Kidney capillary endothelial cell (primary cell): Measurements from ENCODE around the gene PGS1.
"Not testable (repeated sequence)": the region's sequence is repeated elsewhere in the genome, so short reads cannot be mapped to it uniquely, and the experiment has no call there.

ENCODE experiments used
- DNase-seq: peaks from one replicate; pipeline ENCODE4 v3.0.0-alpha.2; 2018; ENCODE audit warnings: low spot score

The PGS1 gene

GRCh38 chr17:78378225-78379130 lies at the start of gene PGS1:
TSS of gene PGS1 (plus strand) at chr17:78378649. CDS start at chr17:78378666, 17 bp downstream.
- DNase-seq, result peak; percentile 84

GRCh38 chr17:78329263-78330059 lies 49.0 kb upstream of the PGS1 start:
- no peak for DNase-seq

- DNase-seq, result no peak
These were observed 47.8 kb upstream of the PGS1 start for GRCh38 chr17:78330570-78331224.

- not testable (repeated sequence) for DNase-seq
These were observed 47.1 kb upstream of the PGS1 start for GRCh38 chr17:78331355-78331754.

GRCh38 chr17:78332991-78333390 lies 45.5 kb upstream of the PGS1 start:
- DNase-seq, result no peak

GRCh38 chr17:78335209-78335608 lies 43.2 kb upstream of the PGS1 start:
- DNase-seq, result no peak

GRCh38 chr17:78337244-78338109 lies 41.0 kb upstream of the PGS1 start:
- DNase-seq, result no peak

- no peak for DNase-seq
These were observed 39.8 kb upstream of the PGS1 start for GRCh38 chr17:78338486-78339259.

- no peak for DNase-seq
These were observed 38.1 kb upstream of the PGS1 start for GRCh38 chr17:78340183-78340955.

GRCh38 chr17:78341559-78342448 lies 36.6 kb upstream of the PGS1 start:
- peak; percentile 80 for DNase-seq

GRCh38 chr17:78342449-78343186 lies 35.8 kb upstream of the PGS1 start:
- DNase-seq, result no peak

GRCh38 chr17:78343187-78343542 lies 35.3 kb upstream of the PGS1 start:
- no peak for DNase-seq

- DNase-seq, result no peak
These were observed 34.8 kb upstream of the PGS1 start for GRCh38 chr17:78343543-78344201.

- DNase-seq, result no peak
These were observed 33.8 kb upstream of the PGS1 start for GRCh38 chr17:78344666-78345065.

GRCh38 chr17:78345172-78345571 lies 33.3 kb upstream of the PGS1 start:
- DNase-seq, result no peak

- DNase-seq, result no peak
These were observed 32.5 kb upstream of the PGS1 start for GRCh38 chr17:78345791-78346494.

GRCh38 chr17:78346605-78347250 lies 31.7 kb upstream of the PGS1 start:
- DNase-seq, result no peak
